ENCODE measurements around the gene LRRC37B. TPM values are rescaled to one million over a fixed set of nuclear protein-coding genes. Genes with fewer than 3 reads are reported as not detected.
"Not testable (repeated sequence)": the region's sequence is repeated elsewhere in the genome, so short reads cannot be mapped to it uniquely, and the experiment has no call there.

Gene LRRC37B
- total RNA-seq, 2 donors from 2014 or later: 9.2 to 15.9 TPM

DNA sequence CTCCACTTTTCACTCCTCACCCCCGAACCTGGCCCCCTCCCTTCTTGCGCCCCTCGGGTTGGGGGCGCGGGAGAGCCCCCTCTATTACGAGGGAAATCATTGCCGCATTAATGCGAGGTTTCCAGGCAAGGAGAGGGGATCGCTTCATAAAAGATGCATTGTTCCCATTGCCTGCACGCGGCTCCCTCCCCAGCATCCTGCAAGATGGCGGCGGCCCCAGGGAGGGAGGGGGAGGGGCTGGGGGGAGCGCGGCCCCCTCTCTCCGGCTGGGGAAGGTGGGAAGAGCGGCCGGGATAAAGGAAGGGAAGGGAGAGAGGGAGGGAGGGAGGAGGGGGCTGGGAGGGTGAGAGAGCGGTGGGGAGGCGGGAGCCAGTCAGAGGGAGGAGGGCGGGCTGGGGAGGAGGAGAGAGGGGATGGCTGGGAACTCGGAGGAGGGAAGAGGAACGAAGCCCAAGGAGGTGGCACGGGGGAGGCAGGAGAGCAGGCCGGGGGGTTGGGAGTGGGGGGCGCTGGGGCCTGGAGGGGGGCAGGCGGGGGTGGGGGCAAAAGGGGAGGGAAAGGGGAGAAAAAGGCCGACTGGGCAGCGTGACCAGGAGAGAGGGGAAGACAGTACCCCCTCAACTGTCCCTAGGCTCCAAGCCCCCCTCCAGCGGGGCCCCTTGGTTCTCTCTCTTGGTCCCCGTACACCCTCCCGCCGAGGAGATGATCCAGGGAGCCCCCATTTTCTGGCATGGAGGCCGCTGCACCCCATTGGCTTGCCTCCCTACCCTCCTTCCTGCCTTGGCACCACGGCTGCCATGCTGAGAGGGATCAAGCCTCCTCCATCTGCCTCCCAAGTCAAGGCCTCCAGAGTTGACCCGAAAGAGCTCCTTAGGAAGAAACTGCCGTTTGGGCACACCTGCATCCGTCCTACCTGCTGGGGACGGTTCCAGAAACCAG is 77.1 kb downstream of the LRRC37B start:
- intact Hi-C loops (cut with DNase I); DNase-seq (ENCODE audit: low spot score): not testable (repeated sequence)

DNA sequence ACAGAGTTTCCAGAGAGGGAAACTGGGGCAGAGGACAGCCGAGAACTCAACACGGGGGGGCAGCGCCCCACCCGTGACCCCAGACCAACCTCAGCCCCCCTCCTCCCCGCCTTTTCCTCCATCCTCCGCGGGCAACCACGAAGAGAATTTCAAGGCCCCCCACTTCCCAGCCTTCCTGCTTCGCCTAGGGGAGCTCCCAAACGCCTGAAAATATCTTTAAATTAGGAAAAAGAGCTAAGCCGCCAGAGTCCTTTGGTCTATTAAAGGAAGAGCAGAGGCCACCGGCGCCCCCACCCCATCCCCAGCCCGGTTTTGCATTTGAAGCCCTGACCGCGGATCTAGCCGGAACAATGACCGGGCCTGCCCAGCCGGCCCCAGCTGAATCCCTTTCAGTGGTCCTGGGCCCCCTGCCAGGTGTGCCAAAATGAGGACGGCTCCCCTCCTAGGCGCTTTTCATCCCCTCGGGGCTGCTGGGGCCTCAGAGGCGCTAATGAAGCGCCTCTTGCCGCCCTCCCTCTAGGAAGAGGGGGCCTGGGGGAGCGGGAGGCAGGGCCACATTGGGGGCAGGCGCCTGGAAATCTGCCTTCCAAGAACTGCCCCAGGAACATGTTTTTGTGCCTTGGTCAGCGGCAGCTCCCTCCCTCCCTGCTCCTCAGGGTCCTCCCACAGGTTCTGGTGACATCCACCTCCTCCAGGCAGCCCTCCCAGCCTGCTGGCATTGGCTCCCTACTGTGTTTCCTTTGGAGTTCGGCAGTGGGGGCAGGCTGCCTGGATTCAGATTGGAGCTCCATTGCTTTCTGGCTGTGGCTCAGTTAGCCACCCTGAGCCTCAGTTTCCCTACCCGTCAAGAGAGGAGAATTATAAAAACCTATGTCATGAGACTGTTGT is 78.0 kb downstream of the LRRC37B start:
- DNase-seq (ENCODE audit: low spot score); intact Hi-C loops (cut with DNase I): not testable (repeated sequence)

DNA sequence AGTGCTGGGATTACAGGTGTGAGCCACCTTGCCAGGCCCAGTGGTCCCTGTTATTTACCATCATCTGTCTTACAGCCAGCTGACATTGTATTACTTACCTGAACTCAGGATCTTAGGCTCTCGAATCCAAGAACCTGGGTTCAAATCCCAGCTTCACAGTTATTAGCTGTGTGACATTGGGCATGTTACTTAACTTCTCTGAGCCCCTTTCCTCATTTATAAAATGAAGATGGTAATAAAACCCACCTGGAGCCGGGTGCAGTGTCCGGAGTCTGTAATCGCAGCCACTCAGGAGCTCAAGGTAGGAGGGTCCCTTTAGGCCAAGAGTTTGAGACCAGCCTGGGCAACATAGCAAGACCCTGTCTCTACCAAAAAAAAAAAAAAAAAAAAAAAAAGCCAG is 79.7 kb downstream of the LRRC37B start:
- intact Hi-C loops (cut with DNase I); DNase-seq (ENCODE audit: low spot score): not testable (repeated sequence)

DNA sequence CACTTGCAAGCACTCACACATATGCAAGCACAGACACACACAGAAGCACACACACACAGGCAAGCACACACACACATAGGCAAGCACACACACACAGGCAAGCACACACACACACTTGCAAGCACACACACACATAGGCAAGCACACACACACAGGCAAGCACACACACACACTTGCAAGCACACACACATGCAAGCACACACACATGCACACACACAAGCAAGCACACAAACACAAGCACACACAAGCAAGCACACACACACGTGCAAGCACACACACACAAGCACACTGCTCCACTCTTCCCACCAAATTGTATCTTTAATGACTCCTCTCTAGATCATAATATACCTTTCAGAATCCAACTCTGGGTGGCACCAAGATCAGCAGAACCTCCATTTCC is 84.9 kb downstream of the LRRC37B start:
- DNase-seq (ENCODE audit: low spot score); intact Hi-C loops (cut with DNase I): not testable (repeated sequence)

DNA sequence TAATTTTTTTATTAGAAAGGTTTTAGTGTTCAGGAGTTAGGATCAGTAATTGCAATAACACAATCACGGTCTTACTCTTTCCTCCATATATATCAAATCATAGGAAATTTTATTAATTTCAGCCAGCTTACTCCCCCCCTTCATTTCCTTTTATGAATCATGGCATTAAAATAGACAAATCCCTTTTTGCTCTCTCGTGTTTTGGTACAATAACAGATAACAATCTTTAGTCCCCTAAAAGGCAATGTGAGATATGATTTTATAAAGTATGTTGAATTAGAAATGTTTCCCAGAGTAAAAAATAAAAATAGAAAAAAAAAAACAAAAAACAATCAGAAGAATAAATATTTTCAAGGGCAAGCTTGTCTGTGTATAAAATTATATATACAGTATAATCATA is 92.5 kb downstream of the LRRC37B start:
- DNase-seq (ENCODE audit: low spot score): no peak
- intact Hi-C loops (cut with DNase I): no loop called here

DNA sequence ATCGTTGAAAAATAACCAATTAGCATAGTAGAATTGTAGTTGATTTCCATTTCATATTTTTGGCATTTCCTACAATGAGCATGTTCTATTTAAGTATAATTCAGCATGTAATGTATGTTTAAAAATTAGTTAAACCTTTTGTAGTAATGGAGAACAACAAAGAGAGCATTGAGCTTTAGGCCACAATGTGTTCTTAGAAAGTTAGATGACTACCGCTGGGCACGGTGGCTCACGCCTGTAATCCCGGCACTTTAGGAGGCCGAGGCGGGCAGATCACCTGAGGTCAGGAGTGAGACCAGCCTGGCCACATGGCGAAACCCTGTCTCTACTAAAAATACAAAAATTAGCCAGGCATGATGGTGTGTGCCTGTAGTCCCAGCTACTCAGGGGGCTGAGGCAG is 93.1 kb downstream of the LRRC37B start:
- intact Hi-C loops (cut with DNase I); DNase-seq (ENCODE audit: low spot score): not testable (repeated sequence)

DNA sequence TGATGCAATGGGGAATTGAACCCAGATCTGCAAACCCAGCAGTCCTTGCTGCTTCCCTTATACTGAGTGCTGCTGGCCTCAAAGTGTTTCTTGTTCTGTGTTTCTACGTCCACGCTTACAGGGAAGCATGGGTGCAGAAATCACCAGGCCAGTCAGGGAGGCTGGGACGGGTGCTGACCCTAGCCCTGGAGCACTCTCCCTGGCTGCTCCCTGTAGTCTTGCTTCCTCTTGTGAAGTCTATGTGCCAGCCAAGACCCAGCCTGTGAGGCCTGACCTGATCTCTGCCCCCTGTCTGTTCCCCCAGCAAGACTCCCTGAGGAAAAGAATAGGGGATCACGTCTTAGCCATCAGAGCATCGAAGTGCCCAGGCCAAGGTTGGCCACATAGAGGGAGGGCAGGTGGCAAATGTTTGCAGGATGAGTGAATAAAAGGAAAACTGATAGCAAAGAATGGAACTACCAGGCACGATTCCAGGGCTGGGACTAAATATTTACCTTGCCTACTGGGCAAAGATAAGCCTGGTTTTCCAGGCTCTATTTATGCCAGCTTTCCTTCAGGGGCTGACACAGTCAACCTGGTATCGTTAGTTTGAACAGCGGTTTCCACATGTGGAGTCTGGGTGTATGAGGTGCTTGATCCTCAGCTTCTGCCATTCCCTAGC is 93.9 kb downstream of the LRRC37B start:
- DNase-seq (ENCODE audit: low spot score): peak; percentile 41
- intact Hi-C loops (cut with DNase I): no loop called here

DNA sequence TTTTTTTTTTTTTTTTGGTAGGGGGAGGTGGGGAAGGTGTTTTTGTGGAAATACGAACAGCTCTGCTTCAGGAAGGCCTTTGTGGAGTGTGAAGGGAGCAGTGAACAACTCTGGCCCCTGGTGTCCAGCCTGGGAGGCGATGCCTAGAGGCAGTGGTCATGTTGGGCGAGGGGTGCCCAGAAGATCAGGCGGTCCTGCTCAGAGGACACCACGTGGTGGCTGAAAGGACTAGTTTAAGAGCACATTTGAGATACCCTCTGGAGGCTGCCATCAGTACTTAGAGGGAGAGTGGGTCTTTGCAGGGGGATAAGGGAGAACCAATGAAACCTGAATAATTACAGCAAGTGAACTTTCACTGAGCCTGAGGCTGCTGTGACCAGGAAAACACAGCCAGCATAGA is 95.0 kb downstream of the LRRC37B start:
- intact Hi-C loops (cut with DNase I): no loop called here
- DNase-seq (ENCODE audit: low spot score): peak; percentile 8

DNA sequence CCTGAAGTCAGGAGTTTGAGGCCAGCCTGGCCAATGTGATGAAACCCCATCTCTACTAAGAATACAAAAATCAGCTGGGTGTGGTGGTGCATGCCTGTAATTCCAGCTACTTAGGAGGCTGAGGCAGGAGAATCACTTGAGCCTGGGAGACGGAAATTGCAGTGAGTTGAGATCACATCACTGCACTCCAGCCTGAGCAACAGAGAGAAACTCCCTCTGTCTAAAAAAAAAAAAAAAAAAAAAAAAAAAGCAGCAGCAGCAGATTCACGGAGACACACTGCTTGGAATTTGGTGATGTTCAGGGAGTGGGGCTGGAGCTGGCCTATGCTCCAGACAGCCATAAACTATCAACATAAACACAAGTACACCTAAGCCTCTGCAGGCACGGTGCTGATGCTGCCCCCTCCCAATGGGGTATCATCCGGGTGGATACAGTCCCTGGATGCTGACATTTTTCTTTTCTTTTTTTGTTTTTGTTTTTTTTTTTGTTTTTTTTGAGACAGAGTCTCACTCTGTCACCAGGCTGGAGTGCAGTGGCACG is 95.5 kb downstream of the LRRC37B start:
- DNase-seq (ENCODE audit: low spot score): peak; percentile 40
- intact Hi-C loops (cut with DNase I): no loop called here

Other genes starting within 250 kb of the LRRC37B start
- gene COPRS, start 148.1 kb upstream of the LRRC37B start, total RNA-seq: 10 to 100 TPM; 41.0 to 54.8 TPM
- 10 to 100 TPM; 41.0 to 51.4 TPM for gene UTP6, start 105.7 kb upstream of the LRRC37B start, total RNA-seq
- 10 to 100 TPM; 18.0 to 22.7 TPM for gene SUZ12, start 70.4 kb upstream of the LRRC37B start, total RNA-seq
- gene RHOT1, start 135.1 kb downstream of the LRRC37B start, total RNA-seq: 10 to 100 TPM; 37.9 to 45.6 TPM